ENCODE measurements around the gene AP1AR.
A peak's percentile ranks its signal among the peaks of the same experiment; 100 is the strongest.
"Not testable (repeated sequence)": the region's sequence is repeated elsewhere in the genome, so short reads cannot be mapped to it uniquely, and the experiment has no call there.

The AP1AR gene, protein sequence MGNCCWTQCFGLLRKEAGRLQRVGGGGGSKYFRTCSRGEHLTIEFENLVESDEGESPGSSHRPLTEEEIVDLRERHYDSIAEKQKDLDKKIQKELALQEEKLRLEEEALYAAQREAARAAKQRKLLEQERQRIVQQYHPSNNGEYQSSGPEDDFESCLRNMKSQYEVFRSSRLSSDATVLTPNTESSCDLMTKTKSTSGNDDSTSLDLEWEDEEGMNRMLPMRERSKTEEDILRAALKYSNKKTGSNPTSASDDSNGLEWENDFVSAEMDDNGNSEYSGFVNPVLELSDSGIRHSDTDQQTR

DNA sequence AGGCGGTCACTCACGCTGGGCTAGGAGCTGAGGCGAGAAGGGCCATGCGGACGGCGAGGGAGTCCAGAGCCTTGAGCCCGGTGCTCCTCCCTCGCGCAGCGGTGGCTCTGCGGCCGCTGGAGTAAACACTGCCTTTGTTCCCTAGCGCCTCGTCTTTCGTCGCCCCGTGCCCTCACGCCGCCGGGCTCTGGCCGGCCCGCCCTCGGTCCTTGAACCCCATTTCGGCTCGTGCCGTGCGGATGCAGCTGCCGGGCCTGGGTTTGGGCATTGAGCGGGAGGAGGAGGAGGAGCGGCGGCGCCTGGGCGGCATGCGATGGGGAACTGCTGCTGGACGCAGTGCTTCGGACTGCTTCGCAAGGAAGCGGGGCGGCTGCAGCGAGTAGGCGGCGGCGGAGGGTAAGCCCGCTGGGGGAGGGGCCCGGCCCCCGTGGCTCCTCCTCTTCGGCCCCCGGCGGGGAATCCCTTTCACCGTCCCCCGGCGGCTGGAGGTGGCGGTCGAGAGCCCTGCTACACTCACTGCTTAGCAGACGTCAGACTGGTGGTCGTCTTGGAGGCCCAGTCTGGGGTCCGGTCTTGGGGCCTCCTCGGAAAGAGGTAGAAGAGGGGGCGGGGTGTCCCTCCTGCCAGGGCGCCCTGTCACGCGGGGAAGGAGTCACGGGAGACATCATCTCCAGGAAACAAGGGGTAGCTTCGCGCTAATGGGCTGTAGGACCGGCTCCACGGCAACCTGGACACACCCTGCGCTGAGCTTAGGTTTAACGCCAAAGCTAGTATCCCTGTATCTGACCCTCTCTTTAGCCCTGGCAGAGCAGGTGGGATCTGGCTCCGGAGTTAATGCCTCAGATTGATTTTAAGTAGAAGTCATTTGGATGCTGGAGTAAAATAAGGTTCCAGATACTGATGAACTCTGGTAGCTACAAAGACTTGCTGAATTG, at the start of gene AP1AR:
Gene AP1AR (plus strand): TSS at position 9 of the 935 bp plus-strand sequence. CDS start 305 bp downstream, at position 314.
- DNase-seq (ENCODE audit: low spot score) = peak; percentile 80

DNA sequence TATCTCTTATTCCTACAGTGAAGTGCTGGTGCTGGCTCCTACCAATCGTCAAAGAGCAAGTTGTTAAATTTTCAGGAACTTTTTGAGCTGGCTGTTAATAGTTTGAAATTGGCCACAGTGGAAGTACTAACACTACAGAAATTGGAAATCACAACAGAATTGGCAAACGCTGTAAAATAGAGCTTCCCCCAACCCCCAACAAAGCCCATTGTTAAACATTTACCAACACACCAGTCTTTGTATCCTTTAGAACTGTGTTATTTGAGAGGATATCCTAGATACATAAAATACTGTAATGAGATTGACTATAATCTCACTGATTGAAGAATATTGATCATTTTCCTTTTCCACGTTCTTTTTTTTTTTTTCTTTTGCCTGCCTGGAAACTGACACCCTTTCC, 49.0 kb upstream of the AP1AR start:
- DNase-seq (ENCODE audit: low spot score) = no peak

DNA sequence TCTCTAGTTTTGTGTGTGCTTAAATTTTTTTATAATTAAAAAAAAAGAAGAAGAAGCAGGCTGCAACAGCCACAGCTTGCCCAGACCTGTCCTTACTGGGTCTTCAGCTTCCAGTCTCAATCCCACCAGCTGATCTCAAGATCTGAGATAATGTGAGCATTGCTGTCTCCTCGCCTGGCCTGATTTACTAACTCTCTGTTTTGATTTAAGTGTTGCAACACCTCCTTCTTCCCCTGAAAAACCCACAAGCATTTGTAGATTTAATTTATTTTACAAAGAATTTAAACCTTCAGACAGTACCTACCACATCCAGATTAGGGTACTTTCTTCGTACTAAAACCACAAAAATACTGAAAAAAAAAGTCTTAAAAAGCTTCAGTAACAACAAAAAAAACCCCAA, 48.3 kb upstream of the AP1AR start:
- DNase-seq (ENCODE audit: low spot score) = no peak

DNA sequence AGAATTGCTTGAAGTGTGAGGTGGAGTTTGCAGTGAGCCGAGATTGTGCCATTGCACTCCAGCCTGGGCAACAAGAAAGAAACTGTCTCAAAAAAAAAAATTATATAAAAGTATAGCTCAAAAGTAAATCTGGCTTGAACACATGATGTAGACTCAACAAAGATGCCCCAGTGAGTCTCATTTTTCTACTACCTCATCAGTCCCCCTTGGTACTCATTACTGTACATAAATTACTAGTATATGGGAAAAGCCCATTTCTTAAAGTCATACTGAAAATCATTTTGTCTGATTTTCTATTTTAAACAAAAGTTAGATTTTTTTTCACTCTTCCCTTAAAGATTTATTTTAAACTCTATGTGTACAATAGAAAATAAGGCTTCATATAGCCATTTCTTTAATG, 47.1 kb upstream of the AP1AR start:
- no peak for DNase-seq (ENCODE audit: low spot score)

GRCh38 chr4:112185334-112185733, 46.3 kb upstream of the AP1AR start:
- DNase-seq (ENCODE audit: low spot score) = no peak

GRCh38 chr4:112185740-112186670, 45.6 kb upstream of the AP1AR start:
- no peak for DNase-seq (ENCODE audit: low spot score)

DNA sequence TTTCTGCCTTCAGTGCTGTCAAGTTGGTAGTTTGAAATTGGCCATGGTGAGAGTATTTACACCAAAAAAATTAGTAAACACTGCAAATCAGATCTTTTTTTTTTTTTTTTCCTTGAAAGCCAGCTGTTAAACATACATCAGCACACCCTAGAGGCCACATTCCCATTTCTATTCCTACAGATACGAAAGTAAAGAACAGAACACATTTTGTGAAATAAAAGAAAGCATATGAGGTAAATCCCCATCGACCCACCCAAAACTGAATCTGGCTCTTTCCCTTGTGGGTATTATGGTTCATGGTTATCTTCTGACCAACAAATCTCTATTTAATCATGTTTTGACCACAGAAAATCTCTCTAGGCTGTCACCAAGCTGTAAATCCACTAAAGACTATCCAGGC, 41.8 kb upstream of the AP1AR start:
- DNase-seq (ENCODE audit: low spot score) = no peak

GRCh38 chr4:112190684-112191083, 40.9 kb upstream of the AP1AR start:
- no peak for DNase-seq (ENCODE audit: low spot score)

DNA sequence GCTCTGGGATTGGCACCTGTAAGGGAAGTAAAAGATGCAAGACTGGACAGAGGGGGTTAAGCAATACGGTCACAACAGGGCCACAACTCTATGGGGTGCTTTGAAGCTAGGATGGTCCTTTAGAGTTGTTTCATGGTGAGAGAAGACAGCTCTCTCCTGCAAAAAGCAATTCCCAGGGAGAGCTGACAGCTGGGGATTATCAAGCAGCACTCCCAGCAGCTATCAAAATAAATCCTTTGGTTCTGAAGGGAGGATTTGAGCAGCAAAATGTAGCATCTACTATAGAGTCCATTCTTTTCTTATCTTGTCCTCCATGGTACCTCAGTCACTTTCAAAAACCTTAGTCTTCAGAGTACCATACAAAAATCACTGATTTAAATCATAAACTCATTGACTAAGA, 35.1 kb upstream of the AP1AR start:
- DNase-seq (ENCODE audit: low spot score) = no peak

- DNase-seq (ENCODE audit: low spot score) = no peak
Observed at GRCh38 chr4:112199041-112199440, 32.5 kb upstream of the AP1AR start.

- DNase-seq (ENCODE audit: low spot score) = no peak
Observed at GRCh38 chr4:112201915-112202505, 29.6 kb upstream of the AP1AR start.

DNA sequence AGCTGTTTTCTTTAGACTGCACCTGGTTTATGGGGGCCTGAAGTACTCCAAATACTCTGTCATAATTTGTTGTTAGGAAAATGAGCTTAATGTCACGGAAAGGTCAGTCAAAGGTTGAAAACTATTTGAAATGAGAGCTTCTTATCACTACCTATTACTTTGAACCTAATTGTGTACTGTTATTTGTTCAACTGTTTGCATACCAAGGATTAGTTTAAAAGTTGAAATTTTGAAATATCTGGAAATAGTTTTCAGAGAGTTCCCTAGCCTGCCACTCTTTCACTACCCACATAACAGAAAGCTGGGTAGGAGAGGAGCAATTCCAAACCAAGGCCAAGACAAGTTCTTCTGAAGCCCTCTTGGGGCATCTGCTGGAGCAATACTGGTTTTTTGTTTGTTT, 28.0 kb upstream of the AP1AR start:
- DNase-seq (ENCODE audit: low spot score) = no peak

GRCh38 chr4:112206431-112206830, 25.2 kb upstream of the AP1AR start:
- DNase-seq (ENCODE audit: low spot score) = no peak

DNA sequence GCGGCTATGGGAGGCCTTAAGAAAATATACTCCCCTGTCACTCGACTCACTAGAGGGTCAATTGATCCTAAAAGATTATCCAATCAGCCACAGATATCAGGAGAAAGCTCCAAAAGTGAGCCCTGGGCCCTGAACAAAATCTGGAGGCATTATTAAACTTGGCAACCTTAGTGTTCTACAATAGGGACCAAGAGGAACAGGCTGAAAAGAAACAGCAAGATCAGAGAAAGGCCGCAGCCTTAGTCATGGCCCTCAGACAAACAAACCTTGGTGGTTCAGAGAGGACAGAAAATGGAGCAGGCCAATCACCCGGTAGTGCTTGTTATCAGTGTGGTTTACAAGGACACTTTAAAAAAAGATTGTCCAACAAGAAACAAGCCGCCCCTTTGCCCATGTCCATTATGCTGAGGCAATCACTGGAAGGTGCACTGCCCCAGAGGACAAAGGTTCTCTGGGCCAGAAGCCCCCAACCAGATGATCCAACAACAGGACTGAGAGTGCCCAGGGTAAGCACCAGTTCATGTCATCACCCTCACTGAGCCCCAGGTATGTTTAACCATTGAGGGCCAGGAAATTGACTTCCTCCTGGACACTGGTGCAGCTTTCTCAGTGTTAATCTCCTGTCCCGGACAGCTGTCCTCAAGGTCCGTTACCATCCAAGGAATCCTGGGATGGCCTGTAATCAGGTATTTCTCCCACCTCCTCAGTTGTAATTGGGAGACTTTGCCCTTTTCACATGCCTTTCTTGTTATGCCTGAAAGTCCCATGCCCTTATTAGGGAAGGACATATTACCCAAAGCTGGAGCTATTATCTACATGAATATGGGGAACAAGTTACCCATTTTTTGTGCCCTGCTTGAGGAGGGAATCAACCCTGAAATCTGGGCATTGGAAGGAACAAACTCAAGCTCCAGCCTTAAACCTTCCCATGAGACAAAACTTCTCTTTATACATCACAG, 23.2 kb upstream of the AP1AR start:
- DNase-seq (ENCODE audit: low spot score) = not testable (repeated sequence)

GRCh38 chr4:112210777-112211176, 20.8 kb upstream of the AP1AR start:
- DNase-seq (ENCODE audit: low spot score) = no peak

DNA sequence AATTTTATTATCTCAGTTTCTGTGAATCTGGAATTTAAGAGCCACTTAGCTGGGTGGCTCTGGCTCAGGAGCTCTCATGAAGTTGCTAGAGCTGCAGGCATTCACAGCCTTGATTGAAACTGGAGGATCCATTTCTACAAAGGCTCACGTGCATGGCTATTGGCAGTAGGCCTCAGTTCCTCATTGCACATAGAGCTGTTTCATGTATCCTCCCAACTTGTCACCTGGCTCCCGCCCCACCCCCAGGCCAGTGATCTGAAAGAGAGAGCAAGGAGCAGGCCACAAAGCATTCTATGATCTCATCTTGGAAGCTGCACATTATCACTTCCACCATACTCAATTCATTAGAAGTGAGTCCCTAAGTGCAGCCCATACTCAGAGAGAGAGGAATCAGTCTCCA, 18.5 kb upstream of the AP1AR start:
- DNase-seq (ENCODE audit: low spot score) = no peak

DNA sequence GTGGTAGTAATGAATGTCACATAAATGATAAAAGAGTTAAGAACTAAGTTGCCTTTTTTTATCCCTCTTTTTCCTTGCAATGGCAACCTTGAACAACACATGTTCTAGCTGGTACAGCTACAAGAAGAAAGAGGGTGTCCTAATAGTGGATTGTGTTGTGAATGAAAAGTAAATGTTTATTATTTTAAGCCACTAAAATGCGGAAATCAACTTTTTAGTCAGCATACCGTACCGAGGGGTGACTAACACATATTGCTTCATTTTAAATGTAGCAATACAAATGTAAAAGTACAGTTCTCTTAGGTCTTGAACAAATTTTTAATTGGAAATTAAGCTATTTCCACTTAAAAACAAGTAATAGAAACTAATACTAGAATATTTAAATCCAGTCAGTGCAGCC, 17.7 kb upstream of the AP1AR start:
- no peak for DNase-seq (ENCODE audit: low spot score)

DNA sequence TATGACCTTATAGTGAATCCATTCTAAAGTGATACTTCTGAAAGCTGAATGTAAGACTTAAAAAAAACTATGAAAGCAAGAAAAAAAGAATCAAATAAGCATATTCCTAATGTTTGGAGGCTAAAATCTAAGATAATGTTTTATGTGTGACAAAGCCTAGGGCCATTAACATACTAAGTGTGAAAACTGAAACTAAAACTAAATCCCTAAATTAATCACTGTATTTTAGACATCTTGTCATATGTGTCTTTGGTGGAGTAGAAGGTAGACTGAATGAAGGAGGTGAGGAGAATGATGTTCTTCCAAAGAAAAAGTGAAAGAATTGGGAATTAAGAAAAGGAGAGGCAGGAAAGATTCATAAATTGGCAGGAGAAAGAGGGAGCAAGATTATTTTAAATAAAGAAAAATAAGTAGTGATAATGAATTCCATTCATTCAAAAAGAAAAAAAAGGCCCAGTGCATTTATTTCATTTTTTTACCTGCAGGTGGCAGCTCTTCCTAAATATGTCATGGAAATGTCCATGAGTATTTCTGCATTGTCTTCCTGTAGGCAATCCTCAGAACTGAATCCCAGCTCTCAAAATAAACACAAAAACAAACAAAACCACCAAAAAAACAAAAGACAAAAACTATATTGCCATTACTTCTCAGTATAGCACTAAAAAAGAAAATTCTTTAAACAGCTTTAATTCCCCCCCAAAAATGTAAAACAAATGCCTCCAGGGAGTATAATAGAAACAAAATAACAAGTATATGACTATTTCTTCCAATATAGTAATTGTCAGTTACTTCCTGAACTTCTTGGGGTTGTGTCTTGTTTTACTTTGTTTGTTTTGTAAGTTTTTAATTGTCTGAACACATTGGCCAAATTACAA, 17.0 kb upstream of the AP1AR start:
- peak; percentile 49 for DNase-seq (ENCODE audit: low spot score)

- no peak for DNase-seq (ENCODE audit: low spot score)
Observed at GRCh38 chr4:112219826-112220366, 11.7 kb upstream of the AP1AR start.
